Thyroid gland (tissue), 4 donors: ENCODE results near the gene VMP1.

ENCODE experiments used
- POLR2A ChIP-seq, 2 donors: fragments of 450-650 bp; IDR thresholded peaks; one replicate each; pipeline ENCODE4 v1.6.1; 2017; ENCODE audit warnings: antibody characterized with exemption in 2 of 2, mild to moderate bottlenecking in 2 of 2, moderate library complexity in 1 of 2
- TF ChIP-seq, protein P1 (sequence below), 6 experiments: fragments of 200-600 bp in 3 of 6; fragments of 450-650 bp in 3 of 6; sonication (generic) in 3 of 6; IDR thresholded peaks; one replicate each; pipeline ENCODE4 v1.5.1; 2016 to 2019; ENCODE audit warnings: antibody characterized with exemption in 6 of 6, mild to moderate bottlenecking in 2 of 6, inconsistent platforms in 1 of 6, moderate library complexity in 1 of 6

DNA sequence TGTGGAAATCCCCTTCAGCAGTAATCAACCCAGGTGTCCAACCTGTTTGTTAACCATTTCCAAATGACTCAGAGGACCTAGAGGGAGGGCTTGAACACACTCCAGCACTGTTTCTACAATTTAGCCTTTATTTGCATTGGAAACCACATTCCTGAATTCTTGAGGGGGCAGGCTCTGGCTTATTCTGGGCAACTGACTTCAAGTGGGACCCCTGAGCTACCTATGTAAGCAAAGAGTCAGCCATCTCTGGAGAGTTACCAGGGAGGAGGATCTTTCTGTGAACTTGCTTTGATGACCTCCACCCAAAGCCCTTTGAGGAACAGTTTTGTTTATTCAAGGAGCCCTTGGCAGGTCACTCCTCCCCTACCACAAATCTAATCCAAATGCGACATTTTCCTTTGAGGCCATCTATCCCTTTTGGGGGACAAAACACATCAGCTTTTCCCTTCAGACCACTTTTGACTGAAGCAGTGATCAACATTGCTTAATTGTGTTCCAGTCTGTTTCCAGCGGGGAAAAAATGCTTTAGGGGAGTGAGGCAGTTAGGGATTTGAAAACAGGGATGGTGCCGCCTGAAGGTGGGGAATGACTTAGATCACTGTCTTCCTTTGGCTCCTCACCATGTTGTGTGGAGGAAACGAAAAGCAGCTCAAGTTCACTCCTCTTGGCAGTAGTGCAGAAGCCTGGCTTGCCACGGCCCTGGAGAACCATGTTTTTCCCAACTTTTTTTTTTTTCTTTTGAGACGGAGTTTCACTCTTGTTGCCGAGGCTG is 139.1 kb downstream of the VMP1 start:
- peak in 1 of 2 donors; percentile 25 for TF ChIP-seq POLR2A (IDR thresholded peaks at IDR 0.05)
- TF ChIP-seq, protein P1, sequence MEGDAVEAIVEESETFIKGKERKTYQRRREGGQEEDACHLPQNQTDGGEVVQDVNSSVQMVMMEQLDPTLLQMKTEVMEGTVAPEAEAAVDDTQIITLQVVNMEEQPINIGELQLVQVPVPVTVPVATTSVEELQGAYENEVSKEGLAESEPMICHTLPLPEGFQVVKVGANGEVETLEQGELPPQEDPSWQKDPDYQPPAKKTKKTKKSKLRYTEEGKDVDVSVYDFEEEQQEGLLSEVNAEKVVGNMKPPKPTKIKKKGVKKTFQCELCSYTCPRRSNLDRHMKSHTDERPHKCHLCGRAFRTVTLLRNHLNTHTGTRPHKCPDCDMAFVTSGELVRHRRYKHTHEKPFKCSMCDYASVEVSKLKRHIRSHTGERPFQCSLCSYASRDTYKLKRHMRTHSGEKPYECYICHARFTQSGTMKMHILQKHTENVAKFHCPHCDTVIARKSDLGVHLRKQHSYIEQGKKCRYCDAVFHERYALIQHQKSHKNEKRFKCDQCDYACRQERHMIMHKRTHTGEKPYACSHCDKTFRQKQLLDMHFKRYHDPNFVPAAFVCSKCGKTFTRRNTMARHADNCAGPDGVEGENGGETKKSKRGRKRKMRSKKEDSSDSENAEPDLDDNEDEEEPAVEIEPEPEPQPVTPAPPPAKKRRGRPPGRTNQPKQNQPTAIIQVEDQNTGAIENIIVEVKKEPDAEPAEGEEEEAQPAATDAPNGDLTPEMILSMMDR (IDR thresholded peaks at IDR 0.05): no peak
